ENCODE data around the gene PI4KA.
"Not testable (repeated sequence)": the region's sequence is repeated elsewhere in the genome, so short reads cannot be mapped to it uniquely, and the experiment has no call there.

The PI4KA gene

DNA sequence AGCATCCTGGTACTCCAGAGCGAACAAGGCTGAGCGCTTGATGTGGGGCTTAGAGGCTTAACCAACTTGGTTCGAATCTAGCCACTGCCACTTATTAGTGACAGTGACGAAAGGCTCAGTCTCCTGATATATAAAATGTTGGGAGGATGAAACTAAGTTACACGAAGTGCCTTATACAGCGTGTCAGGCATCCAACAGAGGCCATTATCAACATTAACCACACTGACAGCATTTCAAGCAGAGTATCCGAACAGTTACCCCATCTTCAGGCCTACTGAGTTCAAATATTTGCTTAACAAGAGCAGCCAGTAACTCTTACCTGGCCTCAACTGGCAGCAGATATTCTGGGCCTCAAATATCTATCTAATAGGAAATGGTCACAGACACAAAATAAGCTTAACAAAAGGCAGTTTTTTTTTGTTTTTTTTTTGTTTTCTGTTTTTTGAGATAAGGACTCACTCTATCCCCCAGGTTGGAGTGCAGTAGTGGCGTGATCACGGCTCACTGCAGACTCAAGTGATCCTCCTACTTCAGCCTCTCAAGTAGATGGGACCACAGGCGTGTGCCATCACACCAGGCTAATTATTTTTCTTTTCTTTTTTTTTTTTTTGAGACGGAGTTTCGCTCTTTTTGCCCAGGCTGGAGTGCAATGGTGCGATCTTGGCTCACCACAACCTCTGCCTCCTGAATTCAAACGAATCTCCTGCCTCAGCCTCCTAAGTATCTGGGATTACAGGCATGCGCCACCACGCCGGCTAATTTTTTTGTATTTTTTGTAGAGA is 81.8 kb downstream of the PI4KA start:
- DNase-seq (ENCODE audit: low read depth, low spot score), result no peak

DNA sequence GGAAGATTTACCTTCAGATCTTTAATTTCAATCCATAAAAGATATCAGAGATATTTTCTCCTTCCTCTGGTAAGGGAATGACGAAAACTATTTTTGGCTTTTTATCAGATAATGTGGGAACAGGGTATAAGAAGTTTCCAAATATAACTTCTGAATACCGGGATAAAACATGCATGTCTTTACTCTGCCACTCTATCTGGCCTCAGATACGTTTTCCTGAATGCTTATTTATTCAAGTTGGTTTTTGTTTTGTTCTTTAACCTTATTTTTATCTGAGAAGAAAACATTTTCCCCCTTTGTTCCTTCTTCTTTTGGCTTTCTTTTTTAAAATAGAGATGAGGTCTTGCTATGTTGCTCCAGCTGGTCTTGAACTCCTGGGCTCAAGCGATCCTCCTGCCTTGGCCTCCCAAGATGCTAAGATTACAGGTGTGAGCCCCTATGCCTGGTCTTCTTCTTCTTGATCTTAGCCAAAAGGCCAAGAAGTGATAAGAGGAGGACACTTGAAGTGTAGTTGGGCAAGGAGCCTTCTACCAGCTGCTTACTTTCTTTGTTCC is 83.2 kb downstream of the PI4KA start:
- DNase-seq (ENCODE audit: low read depth, low spot score), result no peak

DNA sequence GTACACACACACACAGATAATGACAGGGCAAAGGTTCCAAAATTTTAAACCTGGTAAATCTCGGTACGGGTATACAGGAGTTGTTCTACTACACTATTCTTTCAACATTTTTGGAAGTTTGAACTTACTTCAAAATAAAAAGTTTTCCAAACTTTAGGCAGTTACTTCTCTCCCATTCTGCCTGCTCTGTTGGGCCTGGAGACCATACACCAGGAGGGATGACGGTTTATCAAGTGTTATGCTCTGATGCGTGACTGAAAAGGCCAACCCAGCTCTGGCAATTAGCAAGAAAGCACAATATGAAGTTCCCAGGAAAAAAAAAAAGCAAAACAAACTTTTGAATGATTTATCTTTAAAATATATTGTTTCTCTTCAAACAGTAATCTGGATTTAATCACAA is 83.7 kb downstream of the PI4KA start:
- DNase-seq (ENCODE audit: low read depth, low spot score), result no peak

DNA sequence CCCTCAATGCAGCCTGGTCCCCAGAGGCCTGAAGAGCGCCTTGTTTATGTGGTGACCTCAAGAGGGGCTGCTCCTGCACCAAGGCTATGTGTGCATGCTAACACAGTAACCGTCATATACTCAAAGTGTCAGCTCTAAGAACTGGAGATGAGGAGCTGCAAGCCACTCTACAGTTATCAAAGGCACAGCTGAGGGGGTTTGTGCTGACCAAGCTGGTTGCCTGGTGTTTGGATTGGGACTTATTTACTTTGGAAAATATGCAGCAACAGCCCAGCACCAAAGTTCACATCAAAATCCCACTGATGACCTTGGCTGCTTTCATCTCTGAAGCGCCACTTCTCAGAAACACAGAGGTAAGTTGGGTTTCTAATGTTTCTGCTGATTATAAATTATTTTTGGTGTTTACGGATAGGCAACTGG is 84.8 kb downstream of the PI4KA start, which contains the start of gene SERPIND1:
Gene SERPIND1, plus strand, starts transcription at position 321 of the 420 bp plus-strand sequence. CDS start 5,200 bp downstream, outside the sequence.
- no peak for DNase-seq (ENCODE audit: low read depth, low spot score)

GRCh38 chr22:20771918-20772625 is 86.5 kb downstream of the PI4KA start:
- no peak for DNase-seq (ENCODE audit: low read depth, low spot score)

GRCh38 chr22:20769496-20769826 is 89.2 kb downstream of the PI4KA start:
- not testable (repeated sequence) for DNase-seq (ENCODE audit: low read depth, low spot score)

DNA sequence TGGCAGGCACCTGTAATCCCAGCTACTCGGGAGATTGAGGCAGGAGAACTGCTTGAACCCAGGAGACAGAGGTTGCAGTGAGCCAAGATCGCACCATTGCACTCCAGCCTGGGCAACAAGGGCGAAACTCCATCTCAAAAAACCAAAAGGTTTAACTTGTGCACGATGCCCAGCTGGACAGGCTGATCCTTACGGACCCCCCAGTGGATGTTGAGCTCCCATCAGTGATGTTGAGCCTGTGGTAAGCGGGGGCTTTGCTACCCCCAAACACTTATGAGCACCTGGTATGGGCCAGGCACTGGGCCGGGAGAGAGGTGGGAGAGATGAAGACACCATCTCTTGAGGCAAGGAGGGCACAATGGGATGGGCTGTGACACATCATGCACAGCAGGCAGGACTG is 92.1 kb downstream of the PI4KA start:
- no peak for DNase-seq (ENCODE audit: low read depth, low spot score)

GRCh38 chr22:20765938-20766337 is 92.7 kb downstream of the PI4KA start:
- no peak for DNase-seq (ENCODE audit: low read depth, low spot score)

DNA sequence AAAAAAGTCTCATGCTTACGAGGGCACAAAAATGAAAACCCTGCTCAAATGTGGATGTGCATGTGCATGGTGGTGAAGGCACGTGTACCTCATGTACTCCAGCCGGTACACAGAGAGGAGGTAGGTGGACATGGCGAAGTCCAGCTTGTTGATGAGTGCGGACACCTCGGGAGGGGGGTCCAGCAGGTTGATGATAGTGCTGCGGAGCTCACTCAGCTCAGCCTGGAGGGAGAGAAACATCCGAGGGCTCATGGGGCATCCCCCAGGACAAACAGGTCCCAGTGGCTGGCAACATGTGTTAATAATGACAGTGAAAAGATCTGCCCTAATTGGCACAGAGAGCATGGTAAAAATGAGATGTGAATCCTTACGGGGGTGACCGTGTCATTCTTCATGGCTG is 93.9 kb downstream of the PI4KA start:
- no peak for DNase-seq (ENCODE audit: low read depth, low spot score)

GRCh38 chr22:20764471-20764720 is 94.2 kb downstream of the PI4KA start:
- no peak for DNase-seq (ENCODE audit: low read depth, low spot score)

DNA sequence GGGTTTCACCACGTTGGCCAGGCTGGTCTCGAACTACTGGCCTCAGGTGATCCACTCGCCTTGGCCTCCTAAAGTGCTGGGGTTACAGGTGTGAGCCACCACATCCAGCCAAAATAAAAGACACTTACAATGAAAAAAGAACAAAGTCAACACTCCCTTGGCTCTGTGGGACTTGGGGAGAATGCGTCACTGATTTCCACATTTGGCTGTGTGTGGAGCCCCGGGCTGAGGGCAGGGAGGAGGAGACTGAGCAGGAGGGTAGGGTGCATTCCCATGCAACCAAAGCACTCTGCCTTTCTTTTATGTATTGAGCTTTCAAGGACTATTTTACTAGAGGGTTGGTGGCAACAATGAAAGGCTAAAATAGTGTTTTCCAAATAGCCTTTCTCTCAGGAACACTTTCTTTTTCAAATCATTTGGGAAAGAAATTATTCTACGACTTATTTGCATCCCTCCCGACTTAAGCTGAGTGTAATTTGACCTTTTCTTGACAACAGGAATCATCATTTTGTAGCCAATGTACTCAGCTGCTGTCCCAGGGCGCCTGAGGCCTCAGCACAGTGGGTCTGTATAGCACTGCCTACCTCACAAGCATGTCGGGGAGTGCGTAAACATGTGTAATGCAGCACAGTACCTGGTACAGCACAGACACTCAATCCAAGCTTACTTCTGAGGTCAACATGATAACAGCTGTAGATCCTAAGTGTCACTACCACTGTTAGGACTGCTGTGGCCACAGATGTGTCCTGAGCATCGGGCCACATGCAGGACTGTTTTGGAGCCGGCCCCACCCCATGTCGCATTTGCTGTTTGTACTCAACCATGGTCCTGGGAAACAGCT is 94.8 kb downstream of the PI4KA start:
- no peak for DNase-seq (ENCODE audit: low read depth, low spot score)

DNA sequence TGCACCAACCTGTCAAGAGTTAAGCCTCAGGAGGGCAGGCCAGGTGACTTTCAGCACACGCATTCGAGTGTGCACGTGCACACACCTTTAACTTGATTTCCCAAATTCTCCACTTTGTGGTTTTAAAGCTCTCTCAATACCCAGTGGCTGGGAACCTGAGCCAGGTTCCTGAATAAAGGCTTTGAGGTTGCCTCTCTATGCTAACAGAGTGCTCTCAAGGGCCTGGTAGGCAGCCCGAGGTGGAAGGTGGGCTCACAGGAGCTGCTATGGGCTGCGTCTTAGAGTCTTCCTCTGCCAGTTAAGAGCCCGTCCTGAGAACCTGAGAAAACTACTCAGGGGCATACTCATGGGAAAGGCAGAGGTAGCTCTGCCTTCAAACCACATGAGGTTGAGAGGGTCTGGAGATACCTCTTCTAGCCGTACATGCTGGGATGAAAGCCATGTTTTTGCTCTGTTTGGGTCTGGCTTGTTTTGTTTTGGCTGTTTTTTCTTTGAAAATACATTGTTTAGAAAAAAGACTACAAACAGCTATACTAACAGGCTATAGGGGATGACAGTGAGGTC is 96.3 kb downstream of the PI4KA start:
- no peak for DNase-seq (ENCODE audit: low read depth, low spot score)

DNA sequence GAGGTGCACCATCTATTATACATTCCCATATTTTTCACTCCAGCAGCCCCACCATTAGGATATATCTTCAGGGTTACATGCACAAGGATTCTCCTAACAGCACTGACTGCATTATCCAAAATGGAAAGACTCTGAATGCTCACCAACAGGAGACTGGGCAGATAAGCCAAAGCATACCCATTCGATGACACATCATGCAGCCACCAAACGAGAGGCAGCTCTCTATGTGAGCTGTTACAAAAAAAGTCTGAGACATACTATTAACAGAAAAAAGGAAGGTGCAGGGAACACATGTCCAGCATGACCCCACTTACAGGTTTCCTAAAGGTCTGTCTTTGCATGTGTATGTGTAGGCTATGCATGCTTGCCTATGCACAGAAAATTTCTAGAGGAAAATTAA is 97.1 kb downstream of the PI4KA start:
- no peak for DNase-seq (ENCODE audit: low read depth, low spot score)

DNA sequence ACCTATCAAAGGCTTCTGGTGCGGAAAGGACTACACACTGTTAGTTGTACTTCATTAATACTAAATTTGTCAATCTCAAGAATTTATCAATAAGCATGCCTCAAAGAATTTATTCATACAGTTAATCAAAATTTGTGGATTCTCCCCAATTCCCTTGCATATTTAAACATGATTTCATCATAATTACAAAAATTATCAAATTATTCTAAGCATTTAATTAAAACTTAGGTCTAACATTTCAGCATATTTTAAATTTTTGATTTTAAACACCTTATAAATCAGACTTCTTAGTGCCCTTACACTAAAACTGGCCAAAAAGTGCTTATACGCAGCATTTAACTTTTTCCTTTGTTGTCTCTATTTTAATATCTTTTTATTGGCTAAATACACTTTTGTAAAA is 98.5 kb downstream of the PI4KA start:
- DNase-seq (ENCODE audit: low read depth, low spot score), result no peak

GRCh38 chr22:20758688-20759087 is 99.9 kb downstream of the PI4KA start:
- no peak for DNase-seq (ENCODE audit: low read depth, low spot score)

DNA sequence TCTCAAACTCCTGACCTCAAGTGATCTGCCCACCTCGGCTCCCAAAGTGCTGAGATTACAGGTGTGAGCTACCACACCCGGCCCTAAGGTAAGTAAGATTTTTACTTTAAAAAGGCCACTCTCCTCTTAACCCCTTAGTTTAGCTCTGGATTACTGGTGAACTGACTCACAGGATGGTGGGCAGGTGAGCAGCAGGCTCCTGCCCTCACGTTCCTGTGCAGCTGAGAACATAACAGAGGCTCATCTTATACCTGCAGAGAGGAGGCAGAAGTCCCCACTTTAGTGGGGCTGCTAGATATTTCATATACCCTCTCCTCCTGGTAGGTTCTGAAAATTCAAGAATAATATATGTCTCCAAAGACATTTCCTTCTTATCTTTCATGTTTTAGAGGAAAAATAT is 101.8 kb downstream of the PI4KA start:
- no peak for DNase-seq (ENCODE audit: low read depth, low spot score)

GRCh38 chr22:20752873-20753272 is 105.7 kb downstream of the PI4KA start:
- no peak for DNase-seq (ENCODE audit: low read depth, low spot score)

- no peak for DNase-seq (ENCODE audit: low read depth, low spot score)
Measured at GRCh38 chr22:20752104-20752741, 106.4 kb downstream of the PI4KA start.

DNA sequence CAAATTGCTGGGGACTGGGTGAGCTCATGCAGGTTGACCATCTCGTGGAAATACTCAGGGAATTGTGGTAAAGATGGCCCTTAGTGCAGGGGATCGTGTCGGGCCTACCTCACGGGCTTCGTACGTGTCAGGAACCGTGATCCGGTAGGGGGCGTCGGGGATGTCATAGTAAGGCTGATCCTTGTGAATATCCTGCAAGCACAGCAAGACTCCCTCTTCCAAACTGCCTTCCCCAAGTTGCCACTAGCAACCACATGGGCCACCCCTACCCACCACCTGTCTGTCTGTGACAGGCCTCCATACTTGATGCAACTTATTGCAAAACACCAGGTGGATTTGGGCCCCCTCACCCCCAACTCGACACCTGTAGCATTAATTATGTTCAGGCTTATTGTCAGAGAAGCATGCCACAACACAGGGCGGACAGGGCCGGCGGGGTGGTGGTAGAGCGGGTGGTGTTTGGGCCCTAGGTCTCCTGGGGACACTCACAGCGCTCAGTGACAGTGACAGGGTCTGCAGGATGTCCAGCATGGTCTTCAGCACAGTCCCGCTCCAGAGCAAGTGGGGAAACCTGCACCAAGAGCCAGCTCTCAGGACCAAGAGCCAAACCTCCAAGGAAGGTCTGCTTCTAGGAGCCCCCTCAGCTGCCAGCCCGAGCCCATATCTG is 107.3 kb downstream of the PI4KA start:
- no peak for DNase-seq (ENCODE audit: low read depth, low spot score)

DNA sequence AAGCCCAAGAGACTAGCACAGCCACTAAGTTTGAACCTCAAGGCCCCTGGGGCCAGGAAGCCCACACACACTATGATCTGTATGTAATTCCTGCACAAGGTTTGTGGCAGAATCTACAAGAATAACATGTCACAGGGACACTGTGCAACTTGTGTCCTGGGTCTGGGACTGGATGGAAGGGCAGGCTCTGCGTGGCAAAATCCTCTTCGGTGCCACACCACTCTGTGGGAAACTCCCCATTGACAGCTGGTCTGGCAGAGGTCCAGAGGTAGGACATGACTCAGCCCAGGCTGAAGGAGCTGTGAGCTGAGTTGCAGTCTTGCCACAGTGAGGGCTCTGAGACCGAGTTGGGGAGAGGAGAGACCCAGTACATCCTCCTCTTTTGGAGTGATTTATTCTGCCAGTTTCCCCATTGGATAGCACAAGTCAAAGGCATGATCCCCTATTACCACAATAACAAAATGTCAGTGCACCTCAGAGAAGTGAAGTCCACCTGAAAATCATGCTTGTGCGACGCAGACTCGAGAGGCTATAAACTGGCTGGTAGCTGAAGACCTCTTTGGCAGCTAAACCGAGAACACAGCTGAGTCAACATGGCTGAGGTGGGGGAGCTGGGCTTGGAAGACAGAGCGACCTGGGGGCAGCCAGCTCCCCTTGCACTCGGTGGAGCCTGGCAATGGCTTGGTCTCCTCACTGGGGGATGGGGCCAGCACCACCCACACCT is 108.0 kb downstream of the PI4KA start:
- peak; percentile 76 for DNase-seq (ENCODE audit: low read depth, low spot score)
